ENCODE data around the gene MSI2.
"Not testable (repeated sequence)": the region's sequence is repeated elsewhere in the genome, so short reads cannot be mapped to it uniquely, and the experiment has no call there.

Gene MSI2

DNA sequence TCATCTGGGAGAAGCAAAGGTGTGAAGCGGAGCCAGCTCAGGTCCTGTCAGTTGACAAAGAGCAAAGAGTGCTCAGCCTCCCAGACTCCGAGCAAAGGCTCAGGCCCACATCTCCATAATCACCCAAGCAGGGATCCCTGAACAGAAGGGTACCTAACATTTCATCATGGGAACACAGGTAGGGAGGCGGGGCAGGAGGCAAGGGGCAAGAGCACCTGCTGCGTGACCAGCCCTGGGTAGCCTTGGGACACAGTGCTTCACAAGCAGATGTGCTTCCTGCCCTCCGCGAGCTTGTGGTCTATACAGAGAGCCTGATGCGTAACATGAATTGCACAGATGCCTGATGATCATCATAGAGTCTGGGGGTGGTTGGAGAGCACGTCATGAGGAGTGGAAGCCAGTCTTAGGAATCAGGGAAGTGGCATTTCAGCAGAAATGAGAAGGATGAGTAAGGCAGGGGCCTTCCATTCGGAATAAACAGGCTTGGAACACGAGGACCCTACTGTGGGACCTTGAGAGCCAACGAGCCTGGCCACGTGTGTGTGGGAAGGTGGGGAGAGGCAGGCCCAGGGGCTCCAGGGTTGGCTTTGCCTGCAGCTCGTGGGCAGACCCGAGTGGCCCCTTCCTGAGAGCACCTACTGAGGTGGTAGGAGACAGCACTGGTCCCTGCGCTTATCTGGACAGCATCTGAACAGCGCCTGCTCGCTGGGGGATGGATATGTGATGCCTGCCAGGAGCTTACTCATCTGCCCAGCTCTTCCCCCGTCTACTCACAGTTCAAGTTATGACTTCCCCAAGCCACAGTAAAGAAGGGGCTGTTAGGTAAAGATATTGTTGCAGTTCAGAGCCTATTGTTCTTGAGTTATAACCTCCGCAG lies 363.0 kb downstream of the MSI2 start:
- no peak for DNase-seq (ENCODE audit: low spot score)

DNA sequence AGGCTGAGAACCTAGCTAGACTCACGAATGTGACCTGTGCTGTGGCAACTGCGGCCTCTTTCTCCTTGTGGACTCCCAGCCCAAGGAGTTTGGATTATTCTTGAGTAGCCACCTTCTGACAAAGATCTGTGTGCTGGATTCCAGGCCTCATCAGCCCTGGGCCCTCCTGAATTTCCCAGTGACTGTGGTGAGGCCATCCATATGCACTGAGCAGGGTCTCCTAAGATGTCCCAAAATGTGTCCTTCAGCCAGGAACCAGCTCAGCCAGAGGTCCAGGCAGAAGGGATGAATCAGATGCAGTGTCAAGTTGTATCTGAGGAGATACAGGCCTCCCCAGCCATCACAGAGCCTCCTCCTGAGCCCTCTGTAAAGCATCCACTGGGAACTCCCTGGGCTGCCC lies 364.3 kb downstream of the MSI2 start:
- no peak for DNase-seq (ENCODE audit: low spot score)

DNA sequence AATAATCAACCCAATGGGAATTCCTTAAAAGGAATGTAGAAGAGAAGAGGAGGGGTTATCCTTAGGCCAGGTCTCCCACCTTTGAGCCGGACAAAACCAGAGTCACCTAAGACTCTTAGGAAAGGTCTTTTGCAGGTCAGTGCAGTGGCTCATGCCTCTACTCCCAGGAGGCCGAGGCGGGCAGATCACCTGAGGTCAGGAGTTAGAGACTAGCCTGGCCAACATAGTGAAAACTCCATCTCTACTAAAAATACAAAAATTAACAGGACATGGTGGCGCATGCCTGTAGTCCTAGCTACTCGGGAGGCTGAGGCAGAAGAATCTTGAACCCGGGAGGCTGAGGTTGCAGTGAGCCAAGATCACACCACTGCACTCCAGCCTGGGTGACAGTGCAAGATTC lies 365.5 kb downstream of the MSI2 start:
- not testable (repeated sequence) for DNase-seq (ENCODE audit: low spot score)

DNA sequence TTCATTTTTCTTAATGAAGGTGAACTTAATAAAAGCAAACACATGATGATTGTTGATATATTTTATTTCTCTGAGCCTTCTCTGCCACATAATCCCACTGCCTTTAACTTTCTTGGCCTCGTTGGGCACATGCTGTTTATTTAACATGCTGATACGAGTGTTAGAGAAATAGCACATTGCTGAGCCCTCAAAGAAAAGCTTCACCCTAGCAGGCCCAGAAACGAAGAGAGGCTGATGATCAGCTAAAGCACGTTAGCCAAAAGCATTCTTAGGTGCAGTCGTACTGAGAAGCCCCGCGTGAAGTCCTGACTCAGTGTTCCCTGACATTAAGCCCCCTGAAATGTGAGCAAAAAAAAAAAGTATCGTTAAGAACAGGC lies 366.0 kb downstream of the MSI2 start:
- no peak for DNase-seq (ENCODE audit: low spot score)

DNA sequence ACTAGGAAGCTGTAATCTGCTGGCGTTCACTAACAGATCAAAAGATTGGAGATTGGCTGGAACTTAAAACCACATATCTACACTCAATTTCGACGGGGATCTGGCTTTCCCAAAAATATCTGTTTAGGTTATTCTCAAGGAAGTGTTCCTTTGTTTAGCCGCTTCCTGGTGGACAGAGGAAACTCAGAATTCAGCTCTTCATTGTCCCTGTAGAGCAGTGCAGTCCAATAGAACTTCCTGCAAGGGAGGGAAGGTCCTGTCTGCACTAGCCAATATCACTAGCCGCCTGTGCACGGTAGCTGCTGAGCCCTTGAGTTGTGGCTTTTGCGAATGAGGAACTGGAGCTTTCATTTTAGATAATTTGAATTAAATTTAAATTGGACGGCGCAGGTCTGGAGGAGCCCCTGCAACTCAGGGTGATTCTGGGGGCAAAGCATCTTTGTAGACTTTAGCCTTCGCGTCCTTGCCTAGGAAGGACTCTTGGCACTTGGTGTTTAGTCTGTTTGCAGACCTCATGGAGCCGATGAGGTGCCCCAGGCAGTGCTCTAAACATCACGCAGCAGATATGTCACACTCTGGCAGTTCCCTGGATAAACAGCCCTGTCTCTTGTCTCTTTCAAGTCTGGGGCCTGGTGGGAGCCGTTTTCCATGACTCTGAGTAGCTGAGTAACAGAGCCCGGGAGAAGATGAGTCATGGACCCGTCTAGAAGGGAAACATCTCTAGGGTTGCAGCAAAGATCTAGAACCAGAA lies 366.5 kb downstream of the MSI2 start:
- DNase-seq (ENCODE audit: low spot score), result peak; percentile 54

DNA sequence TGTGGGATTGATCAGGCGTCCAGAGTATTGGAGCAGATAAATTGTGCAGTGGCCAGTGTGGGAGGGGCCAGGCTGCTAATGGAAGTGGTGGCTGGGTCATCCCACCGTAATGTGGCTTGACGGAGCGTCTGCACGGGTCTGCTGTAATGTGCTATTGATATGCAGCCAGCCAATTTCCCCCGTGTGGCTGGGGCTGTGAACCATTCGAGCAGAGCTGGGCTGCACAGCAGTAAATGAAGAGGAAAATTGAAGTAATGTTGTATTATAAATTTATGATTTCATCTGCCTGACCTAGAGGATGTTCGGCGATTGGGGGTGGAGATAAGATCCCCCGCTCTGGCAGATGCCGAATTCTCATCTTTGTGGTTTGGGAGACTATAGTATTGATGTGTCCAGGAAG lies 367.3 kb downstream of the MSI2 start:
- DNase-seq (ENCODE audit: low spot score), result no peak

DNA sequence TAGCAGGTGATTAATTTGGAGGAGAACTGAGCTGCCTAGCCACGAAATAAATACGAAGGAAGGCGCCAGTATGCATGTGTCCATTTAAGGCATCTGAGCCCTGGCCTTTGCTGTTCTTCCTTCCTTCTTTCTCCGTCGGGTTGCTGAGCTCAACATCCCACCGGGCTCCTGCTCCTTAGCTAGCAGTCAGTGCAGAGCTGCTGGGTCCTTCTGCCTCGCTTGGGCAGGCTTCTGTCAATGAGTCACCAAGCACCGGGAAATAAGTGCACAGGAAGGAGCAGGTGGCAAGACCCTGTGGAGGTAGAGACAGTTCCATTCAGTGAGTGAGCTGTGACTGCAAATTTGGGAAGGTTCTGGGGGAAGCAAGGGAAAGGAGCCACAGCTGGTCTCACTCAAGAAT lies 368.1 kb downstream of the MSI2 start:
- no peak for DNase-seq (ENCODE audit: low spot score)

DNA sequence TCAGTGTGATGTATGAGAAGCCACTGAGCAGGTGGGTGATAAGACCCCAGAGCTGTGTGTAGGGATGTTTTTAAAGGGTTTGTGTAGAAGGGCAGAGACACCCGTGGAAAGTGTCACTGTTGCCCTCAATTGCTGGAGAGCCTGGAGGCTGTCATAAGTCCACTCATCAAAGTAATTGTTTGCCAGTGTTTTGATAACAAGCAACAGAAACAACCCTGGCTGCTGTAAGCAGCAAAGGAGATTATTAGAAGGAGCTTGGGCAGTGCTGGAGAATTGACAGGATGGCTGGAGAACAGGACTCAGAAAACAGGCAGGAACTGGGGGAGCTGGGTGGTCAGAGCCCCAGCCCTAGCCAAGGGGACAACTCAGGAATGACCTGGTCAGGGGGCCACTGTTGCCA lies 369.2 kb downstream of the MSI2 start:
- no peak for DNase-seq (ENCODE audit: low spot score)

DNA sequence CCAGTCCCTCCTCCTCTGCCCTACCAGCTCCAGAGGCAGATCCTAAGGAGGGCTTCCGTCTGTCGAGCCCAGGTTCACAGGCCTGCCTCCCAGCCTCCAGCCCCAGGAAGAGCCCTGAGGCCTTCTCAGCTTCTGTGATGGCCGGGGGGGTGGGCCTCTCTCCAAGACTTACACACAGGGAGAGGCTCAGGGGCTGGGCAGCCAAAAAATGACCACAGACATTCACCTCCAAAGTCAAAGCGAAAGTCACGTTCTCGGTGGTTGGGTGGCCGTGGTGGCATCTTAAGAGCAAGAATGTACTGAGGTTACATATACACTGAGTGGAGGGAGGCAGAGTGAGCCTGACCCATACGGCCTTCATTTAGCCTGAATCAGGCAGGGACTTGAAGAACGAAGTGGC lies 369.6 kb downstream of the MSI2 start:
- DNase-seq (ENCODE audit: low spot score), result no peak

DNA sequence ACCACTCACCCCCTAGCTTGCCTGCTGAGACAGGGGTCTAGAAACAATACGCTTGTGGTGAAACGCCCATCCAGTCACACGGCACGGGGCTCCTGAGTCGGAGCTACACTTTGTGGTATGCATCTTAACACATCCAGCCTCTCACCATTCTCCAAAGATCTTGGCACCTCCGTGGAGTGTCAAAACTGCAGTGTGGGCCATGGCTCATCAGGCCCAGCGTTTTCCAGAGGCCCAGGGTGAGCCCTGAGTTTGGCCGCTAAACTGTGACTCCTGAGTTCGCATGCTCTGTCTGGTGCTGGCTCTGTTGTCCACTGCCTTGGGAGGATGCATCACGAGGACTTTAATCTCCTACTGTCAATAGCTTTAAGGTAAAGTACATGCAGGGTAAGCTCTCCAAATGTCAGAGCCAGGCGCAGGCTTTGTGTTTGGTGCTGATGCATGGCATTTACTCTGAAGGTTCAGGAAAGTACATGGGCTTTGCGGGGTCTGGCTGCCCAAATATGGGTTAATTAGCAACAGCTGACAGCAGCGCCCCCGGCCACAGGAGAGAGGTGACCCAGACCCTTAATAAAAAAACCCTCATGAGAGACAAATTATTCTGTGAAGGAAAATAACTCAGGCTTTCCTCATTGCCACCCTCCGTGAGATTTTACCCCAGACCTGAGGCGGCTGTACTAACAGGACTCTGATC lies 370.3 kb downstream of the MSI2 start:
- DNase-seq (ENCODE audit: low spot score), result no peak

DNA sequence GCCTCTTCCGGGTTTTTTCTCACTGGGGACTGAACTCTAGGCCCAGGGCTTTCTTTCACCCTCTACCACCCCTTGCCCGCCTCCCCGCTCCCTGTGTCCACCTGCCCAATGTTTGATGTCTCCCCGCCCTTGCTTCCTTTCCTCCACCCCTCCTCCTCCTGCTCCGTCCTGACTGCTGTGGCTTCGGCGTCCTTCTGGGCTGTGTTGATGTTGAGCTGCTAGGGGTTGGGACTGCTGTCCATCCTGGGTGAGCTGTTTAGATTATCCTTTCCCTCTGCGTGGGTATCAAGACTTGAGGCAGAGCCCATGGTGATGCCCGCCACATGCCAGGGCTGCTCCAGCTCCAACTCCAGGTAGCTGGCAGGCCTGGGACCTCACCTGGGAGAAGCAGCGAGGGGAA lies 371.3 kb downstream of the MSI2 start:
- DNase-seq (ENCODE audit: low spot score), result no peak

DNA sequence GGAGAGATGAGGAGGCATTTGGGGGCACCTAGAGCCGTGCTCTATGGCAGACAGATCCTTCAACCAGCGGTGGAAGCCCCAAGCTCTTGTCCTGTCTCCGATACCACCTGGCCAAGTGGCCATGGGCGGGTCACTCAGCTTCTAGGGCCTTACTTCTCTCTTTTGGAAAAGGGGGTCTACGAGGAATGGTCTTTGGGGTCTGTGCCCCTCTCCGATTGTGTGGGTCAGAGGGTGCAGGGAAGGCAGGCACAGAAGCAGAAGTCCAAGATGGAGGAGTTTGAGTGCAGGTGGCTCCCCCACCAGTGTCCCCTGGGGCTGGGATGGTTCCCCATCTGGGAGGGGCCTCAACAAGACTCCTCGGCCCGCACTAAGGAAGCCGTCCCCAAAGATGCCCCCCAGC lies 372.1 kb downstream of the MSI2 start:
- no peak for DNase-seq (ENCODE audit: low spot score)

DNA sequence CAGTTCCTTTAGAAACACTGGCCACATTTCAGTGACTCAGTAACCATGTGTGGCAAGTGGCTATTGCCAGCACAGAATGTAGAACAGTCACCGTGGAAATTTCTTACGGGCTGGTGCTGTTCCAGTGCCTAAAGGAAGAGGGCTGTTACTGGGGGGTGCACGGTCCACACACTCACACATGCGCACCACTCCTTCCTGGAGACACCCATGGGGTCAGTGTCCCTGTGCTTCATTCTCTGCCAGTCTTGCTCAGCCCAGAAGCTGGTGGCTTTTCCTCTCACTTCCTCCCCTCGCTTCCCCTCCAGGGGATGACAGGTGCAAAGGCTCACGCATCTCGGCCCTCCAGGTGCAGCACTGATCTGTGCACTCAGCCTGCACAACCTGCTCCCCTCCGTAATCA lies 373.1 kb downstream of the MSI2 start:
- no peak for DNase-seq (ENCODE audit: low spot score)

DNA sequence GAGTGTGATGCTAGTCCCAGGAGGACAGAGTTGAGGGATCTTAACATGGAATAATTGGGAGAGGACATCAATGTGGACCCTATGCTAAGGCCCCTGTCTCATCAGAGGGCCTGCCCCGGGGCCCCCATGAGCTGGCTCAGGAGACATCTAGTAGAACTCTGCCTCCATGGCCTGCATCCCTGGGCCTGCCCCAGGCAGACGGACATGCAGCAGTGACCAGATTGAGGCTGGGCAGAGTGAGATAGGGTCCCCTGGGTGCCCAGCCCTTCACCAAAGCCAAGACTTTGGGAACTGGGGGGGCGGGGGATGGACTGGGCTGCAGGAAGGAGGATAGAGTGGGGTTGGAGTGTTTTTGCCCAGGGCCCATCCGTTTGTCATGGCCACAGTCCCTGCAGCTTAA lies 373.6 kb downstream of the MSI2 start:
- no peak for DNase-seq (ENCODE audit: low spot score)

DNA sequence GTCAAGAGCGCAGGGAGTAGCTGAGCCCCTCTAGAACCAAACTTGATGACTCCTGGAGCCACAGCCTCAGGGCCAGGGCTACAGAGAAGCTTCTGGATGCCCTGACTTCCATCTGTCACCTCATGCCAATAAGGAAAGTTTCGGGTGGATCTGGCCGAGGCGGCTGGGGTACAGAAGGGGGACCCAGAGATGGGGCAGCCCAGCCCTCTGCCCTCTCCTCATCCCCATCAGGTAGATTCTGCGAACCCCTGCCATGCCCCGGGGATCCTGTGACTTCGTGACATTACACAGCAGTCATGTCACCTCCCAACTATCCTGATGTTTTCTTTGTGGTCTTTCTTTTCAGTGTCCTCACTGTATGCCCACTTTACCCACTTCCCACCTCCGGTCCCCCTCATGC lies 374.4 kb downstream of the MSI2 start:
- DNase-seq (ENCODE audit: low spot score), result no peak

DNA sequence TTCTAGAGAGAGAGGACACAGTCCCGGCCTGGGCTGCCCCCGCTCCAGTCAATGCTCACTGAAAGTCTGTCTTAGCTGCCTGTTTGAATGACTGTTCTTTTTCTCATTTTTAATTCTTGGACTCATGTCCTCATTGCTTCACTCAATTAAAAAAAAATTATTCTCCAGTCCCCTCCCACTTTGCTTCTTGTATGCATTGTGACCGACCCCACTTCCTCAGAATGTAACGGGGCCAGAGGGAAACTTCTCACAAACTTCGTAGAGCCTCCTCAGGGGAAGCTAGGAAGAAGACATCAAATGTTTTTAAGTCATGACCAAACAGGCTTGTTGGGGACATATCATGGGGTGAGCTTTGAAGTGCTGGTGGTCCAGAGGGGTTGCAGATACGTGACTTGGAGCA lies 375.5 kb downstream of the MSI2 start:
- DNase-seq (ENCODE audit: low spot score), result no peak

DNA sequence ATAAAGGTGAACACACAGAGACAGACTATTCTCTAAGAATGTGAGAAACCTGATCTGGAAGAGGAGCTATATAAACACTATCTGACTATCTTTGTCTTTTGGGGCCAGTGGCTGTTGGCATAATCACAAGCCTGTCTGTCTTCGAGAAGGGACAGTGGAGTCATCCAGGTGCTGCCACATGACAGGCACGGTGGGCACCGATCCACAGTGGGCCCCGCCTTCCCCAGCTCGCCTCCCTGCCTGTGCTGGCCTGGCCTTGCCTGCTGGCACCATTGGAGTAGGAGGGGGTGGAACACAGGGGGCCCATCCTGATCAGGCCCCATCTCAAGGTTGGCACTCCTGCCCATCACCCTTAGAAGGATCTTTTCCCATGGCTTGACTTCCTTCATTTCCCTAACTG lies 376.0 kb downstream of the MSI2 start:
- DNase-seq (ENCODE audit: low spot score), result no peak

DNA sequence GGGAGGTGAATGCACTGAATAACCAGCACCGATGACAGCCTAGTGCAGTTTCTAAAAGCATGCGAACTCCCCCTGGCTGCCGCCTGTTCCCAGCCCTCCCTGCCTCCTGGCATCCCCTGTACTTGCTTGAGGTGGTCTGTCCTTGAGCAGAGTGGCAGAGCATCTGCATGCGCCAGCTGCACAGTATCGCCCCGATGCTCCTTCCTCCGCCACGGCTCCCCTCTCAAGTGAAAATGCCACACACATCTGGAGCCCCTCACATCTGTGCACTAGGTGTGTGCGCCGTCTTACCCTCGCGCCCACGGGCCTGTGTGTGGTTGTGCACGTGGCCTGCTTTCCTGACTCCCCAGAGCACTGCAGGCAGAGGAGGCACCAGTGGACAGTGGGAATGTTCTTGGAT lies 376.9 kb downstream of the MSI2 start:
- no peak for DNase-seq (ENCODE audit: low spot score)

DNA sequence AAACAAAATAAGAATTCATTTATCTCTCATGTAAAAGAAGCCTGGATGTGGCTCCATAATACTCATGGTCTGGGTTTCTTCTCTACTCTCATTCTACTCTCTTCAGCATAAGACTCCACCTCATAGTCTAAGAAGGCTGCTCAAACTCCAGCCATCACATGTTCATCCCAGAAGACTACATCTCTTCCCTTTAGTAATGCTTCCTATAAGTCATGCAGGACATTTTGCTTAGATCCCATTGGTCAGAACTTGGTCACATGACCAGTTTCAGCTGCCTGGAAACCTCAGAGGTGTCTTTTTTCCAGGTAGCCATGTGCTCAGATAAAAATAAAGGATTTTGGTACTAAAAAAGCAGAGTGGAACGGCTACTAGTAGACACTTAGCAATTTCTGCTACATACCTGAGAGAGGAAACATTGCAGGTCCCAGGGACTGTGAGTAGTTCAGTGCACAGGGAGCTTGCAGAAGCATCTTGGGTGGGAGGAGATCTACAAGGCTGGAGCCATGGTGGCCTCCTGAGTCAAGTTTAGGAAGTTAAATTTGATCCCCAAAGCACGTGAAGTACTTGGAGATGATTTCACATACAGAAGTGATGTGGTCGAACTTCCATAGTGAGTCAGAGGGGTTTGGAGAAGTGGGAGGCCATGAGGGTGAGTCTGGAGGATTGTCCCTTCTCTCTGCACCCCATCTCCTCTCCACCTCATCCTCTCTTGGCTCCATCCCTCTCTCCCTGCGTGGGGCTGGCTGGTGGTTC lies 378.6 kb downstream of the MSI2 start:
- DNase-seq (ENCODE audit: low spot score), result no peak

DNA sequence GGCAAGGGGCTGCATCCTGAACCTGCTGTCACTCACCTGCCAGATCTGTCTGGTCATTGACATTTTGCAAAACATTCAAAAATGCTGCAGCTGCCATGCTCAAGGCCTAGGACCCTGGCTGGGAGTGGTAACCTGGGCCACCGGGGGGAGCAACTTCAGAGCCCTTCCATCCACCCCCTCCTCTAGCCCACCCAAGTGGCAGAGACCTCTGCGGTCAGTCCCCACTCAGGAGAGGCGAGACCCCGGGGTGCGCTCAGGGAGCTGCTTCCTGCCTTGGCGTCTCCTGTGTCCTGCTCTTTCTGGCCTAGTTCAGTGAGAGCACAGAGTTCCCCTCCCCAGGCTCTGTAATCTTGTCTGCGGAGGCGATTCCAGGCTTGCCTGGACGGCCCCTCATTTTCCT lies 380.0 kb downstream of the MSI2 start:
- DNase-seq (ENCODE audit: low spot score), result no peak

DNA sequence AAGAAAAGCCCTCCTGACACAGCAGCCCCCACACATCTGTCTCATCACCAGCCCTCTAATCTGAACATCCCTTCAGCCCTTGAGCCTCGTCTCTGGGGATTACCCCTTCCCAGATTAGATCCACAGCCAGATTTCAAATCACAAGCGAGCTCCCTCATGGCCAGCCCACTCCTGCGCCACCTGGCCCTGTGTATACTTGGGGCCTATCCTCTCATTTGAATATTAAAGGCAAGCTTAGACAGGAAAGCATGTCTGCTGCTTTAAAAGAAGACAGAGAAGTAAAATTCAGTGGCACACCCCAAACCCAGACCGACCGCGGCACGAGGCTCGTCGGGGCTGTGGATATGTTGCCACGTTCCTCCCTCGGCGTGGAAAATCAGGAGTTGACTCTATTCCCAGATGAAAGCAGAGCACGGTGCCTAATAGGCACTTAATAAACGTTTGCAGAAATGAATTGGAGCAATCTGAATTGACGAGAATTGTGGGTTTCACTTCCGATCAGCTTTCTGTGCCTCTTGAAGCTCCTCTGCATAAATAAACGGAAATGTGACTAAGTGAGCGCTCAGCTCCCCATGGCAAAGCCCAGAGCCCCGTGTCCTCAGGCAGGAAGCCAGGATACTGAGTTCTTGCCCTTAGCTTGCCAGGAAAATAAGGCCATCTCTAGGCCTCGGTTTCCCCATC lies 380.8 kb downstream of the MSI2 start:
- no peak for DNase-seq (ENCODE audit: low spot score)

DNA sequence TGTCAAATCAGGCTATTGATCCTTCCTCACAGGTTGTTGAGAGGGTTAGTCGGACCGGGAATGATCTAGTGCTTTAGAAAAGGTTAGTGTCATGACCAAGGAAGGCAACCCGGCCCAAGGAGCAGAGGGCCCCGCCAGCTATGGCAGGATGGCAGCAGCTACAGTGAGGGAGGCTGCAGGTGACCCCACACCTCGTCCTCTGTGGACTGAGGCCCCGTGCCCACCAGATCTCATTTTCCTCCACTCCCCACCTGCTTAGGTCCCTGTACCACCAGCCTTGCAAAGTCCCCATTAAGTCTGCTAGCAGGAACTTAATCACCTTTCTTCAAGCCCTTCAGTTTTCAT lies 381.3 kb downstream of the MSI2 start:
- no peak for DNase-seq (ENCODE audit: low spot score)

All from COLO829 (cell line).